Measurements from ENCODE around the gene CNTNAP2.

CNTNAP2 gene

DNA sequence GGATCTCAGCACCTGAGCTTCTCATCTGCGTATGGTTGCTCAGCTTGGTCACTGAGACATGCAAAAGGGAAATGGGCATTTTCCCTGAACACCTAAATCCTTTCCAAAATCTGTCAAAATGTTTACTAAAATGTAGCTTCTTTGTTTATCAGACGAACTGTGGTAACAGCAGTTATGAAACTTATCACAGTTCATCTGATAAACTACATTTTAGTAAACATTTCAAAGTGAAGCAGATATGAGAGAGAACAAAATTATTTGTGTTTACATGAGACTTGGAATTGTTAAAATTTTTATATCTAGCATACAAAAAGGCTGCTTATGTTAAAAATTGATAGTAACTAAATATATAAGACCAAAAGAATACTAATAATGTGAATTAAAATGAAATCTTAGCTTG is 1900.5 kb downstream of the CNTNAP2 start:
- CTCF ChIA-PET: no interaction called here
- Mint-ChIP-seq H3K4me1 (no peaks in the 10 kb centered on the region), H3K36me3 (no peaks in the 10 kb centered on the region), H3K9me3 (no peaks in the 10 kb centered on the region), H3K27me3 (no peaks in the 10 kb centered on the region), H3K4me3 (no peak overlapping the region), H3K27ac (no peak overlapping the region)
- DNase-seq: no peak

DNA sequence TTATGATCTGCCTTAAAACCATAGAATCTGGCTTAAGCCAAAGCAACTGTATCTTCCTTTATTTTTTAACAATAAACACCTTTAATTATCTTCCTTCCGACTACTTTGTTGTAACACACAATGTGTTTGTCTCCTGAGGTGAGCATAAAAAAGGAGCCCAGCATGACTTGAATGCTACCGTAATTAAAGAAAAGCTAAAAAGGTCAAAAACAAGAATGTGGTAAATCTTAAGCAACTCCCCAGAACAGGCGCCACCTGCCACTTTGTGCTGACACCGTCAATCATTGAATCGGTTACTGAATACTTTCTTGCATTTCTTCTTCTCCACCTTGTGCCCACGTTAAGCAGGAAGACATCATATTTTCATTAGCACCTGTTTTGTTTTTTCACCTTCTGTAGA is 1904.1 kb downstream of the CNTNAP2 start:
- H3K27me3 Mint-ChIP-seq: no peaks in the 10 kb centered on the region
- no peak overlapping the region for H3K4me3 Mint-ChIP-seq
- no peaks in the 10 kb centered on the region for H3K9me3 Mint-ChIP-seq
- CTCF ChIA-PET: interaction anchor here (0.6 kb wide), 1 partner anchor 115 kb away, joined by 3 read pairs; no protein-coding TSS in a partner anchor
- H3K36me3 Mint-ChIP-seq: no peaks in the 10 kb centered on the region
- H3K27ac Mint-ChIP-seq: no peak overlapping the region
- no peaks in the 10 kb centered on the region for H3K4me1 Mint-ChIP-seq
- DNase-seq: no peak

GRCh38 chr7:148021507-148022045 is 1905.0 kb downstream of the CNTNAP2 start:
- CTCF ChIA-PET: interaction anchor here (0.6 kb wide), 1 partner anchor 116 kb away, joined by 3 read pairs; no protein-coding TSS in a partner anchor

DNA sequence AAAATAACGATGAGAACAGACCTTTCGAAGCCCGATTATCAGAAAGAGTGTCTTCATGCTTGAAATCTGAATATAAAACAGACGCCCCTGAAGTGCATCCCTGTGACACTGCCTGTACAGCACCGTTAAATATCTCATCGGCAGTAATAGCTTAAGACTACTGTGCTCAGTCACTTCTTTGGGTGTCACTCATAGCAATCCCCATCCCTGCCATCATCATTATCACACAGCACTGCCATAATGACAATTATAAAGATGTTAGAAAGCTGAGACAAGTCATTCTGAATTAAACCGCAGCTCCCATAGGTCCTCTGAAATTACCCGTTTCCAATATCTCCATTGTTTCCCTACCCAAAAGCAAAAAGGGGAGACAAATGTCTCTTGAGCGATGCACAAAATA is 1906.2 kb downstream of the CNTNAP2 start:
- no peak overlapping the region for H3K27ac Mint-ChIP-seq

More at GRCh38 chr7:148021507-148022045, 1905.0 kb downstream of the CNTNAP2 start:
- Mint-ChIP-seq H3K27ac (no peak overlapping the region), H3K27me3 (no peaks in the 10 kb centered on the region), H3K4me1 (no peaks in the 10 kb centered on the region), H3K36me3 (no peaks in the 10 kb centered on the region), H3K9me3 (no peaks in the 10 kb centered on the region), H3K4me3 (no peak overlapping the region)
- no peak for DNase-seq

DNA sequence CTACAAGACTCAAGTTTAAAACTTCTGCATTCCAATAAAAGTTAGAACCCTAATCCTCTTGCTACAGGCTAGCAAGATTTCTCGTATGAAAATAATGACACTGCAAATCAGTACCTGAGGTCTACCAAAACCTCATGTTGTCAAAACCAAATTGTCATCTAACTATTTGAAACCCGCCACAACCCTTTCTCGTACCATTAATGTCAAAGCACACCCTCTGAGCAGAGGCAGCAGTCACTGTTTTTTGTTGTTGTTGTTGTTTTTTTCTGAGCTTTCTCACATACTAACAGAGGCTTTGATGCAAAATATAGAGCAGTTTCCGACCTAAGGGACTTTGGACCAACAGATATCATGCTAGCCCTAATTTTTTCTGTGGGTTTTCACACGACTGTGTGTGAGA is 1910.1 kb downstream of the CNTNAP2 start:
- no peaks in the 10 kb centered on the region for H3K36me3 Mint-ChIP-seq
- CTCF ChIA-PET: no interaction called here
- no peak for DNase-seq
- no peaks in the 10 kb centered on the region for H3K9me3 Mint-ChIP-seq
- H3K4me1 Mint-ChIP-seq: no peaks in the 10 kb centered on the region
- no peaks in the 10 kb centered on the region for H3K27me3 Mint-ChIP-seq
- no peak overlapping the region for H3K4me3 Mint-ChIP-seq
- H3K27ac Mint-ChIP-seq: no peak overlapping the region

More for the DNA sequence above, 1906.2 kb downstream of the CNTNAP2 start:
- no peak for DNase-seq
- Mint-ChIP-seq H3K27me3 (no peaks in the 10 kb centered on the region), H3K4me1 (no peaks in the 10 kb centered on the region), H3K9me3 (no peaks in the 10 kb centered on the region), H3K4me3 (no peak overlapping the region), H3K36me3 (no peaks in the 10 kb centered on the region)
- CTCF ChIA-PET: no interaction called here

DNA sequence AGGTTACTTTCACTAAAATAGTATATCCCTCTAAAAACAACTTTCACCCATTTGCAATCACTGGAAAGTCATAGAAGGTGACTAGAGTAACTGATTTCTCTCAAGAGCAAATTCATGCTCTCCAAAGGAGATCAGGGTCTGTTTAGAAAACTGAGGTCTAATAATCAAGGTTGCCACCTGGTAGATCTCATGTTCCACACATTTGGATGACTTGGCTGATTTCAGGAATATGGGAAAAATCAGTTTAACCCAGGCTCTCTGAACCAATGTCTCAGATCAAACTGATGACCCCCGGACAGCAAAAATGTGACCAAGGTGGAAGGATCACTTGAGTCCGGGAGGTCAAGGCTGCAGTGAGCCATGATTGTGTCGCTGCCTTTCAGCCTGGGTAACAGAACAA is 1911.6 kb downstream of the CNTNAP2 start:
- no peak for DNase-seq
- H3K9me3 Mint-ChIP-seq: no peaks in the 10 kb centered on the region
- H3K27me3 Mint-ChIP-seq: no peaks in the 10 kb centered on the region
- no peak overlapping the region for H3K4me3 Mint-ChIP-seq
- CTCF ChIA-PET: no interaction called here
- H3K4me1 Mint-ChIP-seq: no peaks in the 10 kb centered on the region
- H3K27ac Mint-ChIP-seq: no peak overlapping the region
- no peaks in the 10 kb centered on the region for H3K36me3 Mint-ChIP-seq

- CTCF ChIA-PET: no interaction called here
- H3K4me1 Mint-ChIP-seq: no peaks in the 10 kb centered on the region
- no peaks in the 10 kb centered on the region for H3K36me3 Mint-ChIP-seq
- DNase-seq: no peak
- no peak overlapping the region for H3K4me3 Mint-ChIP-seq
- H3K27me3 Mint-ChIP-seq: no peaks in the 10 kb centered on the region
- no peak overlapping the region for H3K27ac Mint-ChIP-seq
- no peaks in the 10 kb centered on the region for H3K9me3 Mint-ChIP-seq
These were observed 1914.4 kb downstream of the CNTNAP2 start for GRCh38 chr7:148031019-148031418.

DNA sequence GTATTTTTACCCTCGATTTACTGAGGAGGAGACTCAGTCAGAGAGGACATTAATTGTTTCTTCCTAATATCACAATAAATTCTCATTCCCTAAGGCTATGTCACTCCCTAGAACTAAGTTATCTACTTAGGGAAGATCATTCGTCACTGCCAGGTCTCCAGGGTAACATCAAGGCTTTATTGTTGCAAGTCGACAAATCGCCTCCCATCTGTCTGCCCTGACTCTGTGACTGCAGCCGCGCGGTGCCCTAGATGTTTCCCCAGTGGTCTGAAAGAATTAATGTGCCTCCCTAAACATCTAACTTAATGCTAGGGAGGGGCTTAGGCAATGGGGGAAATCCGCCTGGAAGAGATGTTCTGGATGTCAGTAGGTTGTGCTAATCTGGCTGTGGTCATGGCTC is 1915.2 kb downstream of the CNTNAP2 start:
- Mint-ChIP-seq H3K4me3 (no peak overlapping the region), H3K36me3 (no peaks in the 10 kb centered on the region), H3K27me3 (no peaks in the 10 kb centered on the region), H3K4me1 (no peaks in the 10 kb centered on the region), H3K27ac (no peak overlapping the region), H3K9me3 (no peaks in the 10 kb centered on the region)
- DNase-seq: no peak
- CTCF ChIA-PET: no interaction called here

DNA sequence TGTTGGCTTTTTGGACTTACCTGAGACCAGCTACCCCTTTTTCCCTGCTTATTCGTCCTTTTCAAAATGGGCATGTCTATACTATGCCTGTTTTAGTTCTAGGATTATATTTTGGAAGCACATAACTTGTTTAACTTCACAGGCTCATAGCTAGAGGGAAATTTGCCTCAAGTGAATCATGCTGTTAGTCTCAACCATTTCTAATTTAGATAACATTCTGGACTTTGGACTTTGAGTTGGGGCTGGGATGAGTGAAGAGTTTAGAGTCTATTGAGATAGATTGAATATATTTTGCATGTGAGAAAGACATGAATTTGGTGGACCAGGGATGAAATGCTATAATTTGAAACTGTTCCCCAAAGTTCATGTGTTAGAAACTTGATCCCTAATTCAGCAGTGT is 1919.3 kb downstream of the CNTNAP2 start:
- CTCF ChIA-PET: no interaction called here
- no peaks in the 10 kb centered on the region for H3K4me1 Mint-ChIP-seq
- H3K4me3 Mint-ChIP-seq: no peak overlapping the region
- no peak for DNase-seq
- no peaks in the 10 kb centered on the region for H3K9me3 Mint-ChIP-seq
- no peak overlapping the region for H3K27ac Mint-ChIP-seq
- no peaks in the 10 kb centered on the region for H3K27me3 Mint-ChIP-seq
- no peaks in the 10 kb centered on the region for H3K36me3 Mint-ChIP-seq

DNA sequence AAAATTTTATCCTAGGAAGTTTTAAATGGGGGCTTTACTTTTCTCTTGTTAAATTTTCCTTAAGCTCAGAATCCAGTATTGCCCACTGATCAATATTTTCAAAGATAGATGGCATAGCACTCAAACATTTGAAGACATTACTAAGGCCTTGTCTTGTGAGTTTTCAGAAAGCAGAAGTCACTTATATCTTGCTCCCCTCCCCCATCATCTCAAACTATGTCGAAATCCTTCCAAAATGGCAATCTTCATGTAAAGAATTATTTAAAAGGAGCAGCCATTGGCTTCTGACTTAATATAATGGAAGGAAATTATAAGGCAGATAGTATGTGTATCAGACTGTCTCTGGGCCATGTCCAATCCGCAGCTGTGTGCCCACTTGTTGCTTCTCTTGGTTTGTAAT is 1920.4 kb downstream of the CNTNAP2 start:
- H3K27me3 Mint-ChIP-seq: no peaks in the 10 kb centered on the region
- DNase-seq: no peak
- H3K9me3 Mint-ChIP-seq: no peaks in the 10 kb centered on the region
- no peak overlapping the region for H3K4me3 Mint-ChIP-seq
- CTCF ChIA-PET: no interaction called here
- H3K36me3 Mint-ChIP-seq: no peaks in the 10 kb centered on the region
- no peaks in the 10 kb centered on the region for H3K4me1 Mint-ChIP-seq
- no peak overlapping the region for H3K27ac Mint-ChIP-seq

DNA sequence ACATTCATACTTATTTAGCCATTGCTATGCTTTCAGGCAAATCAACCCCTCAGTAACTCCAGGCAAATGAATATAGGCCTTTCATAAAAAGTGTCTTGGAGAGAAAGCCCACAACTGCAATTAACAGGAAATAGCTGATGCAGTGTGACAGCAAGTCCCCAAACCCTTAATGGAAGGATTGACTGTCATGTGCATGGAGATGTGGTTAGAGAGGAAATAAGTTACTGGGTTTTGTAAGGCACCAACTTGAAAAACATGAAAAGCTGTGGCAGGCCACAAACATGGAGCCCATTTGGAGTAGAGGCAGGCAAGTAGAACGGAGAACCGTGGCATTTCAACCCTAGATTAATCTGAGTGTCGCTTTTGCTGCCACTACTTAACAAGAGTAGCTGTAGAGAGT is 1924.6 kb downstream of the CNTNAP2 start:
- Mint-ChIP-seq H3K27ac (no peak overlapping the region), H3K4me3 (no peak overlapping the region), H3K4me1 (no peaks in the 10 kb centered on the region), H3K27me3 (no peaks in the 10 kb centered on the region), H3K36me3 (no peaks in the 10 kb centered on the region), H3K9me3 (no peaks in the 10 kb centered on the region)
- CTCF ChIA-PET: no interaction called here
- DNase-seq: no peak

DNA sequence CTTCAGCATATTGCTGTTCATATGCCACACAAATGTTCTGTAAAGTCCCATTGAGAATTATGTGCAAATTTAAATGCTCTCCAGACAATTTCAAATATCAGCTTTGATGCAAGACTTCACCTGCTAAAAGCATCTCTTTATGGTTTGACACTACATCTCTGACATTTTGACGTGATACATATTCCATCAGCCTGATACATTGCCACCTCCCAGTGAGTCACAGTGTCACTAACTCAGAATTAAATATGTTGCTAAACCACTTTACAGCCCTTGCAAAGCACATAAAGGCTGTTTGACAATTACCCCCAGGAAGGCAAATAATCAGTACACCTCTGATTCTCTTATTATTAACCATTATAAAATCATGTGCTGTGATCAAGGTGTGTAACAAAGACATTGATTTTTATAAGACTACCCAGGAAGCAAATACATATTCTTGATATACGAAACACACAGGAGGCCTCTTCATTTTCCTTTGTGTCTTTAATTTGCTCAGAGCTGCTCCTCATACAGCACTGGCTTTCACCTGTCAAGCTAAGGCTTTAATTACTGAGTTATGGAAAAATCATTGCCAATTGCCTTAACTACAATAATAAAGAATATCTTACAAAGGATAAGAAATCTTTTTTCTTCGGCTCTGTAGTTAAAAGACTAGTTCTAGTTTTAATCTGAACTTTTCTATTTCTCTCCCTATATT is 1926.5 kb downstream of the CNTNAP2 start:
- no peaks in the 10 kb centered on the region for H3K27me3 Mint-ChIP-seq
- no peaks in the 10 kb centered on the region for H3K9me3 Mint-ChIP-seq
- no peak overlapping the region for H3K4me3 Mint-ChIP-seq
- no peaks in the 10 kb centered on the region for H3K4me1 Mint-ChIP-seq
- no peak overlapping the region for H3K27ac Mint-ChIP-seq
- DNase-seq: no peak
- CTCF ChIA-PET: no interaction called here
- no peaks in the 10 kb centered on the region for H3K36me3 Mint-ChIP-seq

GRCh38 chr7:148044173-148044572 is 1927.6 kb downstream of the CNTNAP2 start:
- Mint-ChIP-seq H3K27me3 (no peaks in the 10 kb centered on the region), H3K9me3 (no peaks in the 10 kb centered on the region), H3K4me3 (no peak overlapping the region), H3K4me1 (no peaks in the 10 kb centered on the region), H3K27ac (no peak overlapping the region), H3K36me3 (no peaks in the 10 kb centered on the region)
- CTCF ChIA-PET: interaction anchor here (0.7 kb wide), 1 partner anchor 95 kb away, joined by 3 read pairs; no protein-coding TSS in a partner anchor
- DNase-seq: no peak

DNA sequence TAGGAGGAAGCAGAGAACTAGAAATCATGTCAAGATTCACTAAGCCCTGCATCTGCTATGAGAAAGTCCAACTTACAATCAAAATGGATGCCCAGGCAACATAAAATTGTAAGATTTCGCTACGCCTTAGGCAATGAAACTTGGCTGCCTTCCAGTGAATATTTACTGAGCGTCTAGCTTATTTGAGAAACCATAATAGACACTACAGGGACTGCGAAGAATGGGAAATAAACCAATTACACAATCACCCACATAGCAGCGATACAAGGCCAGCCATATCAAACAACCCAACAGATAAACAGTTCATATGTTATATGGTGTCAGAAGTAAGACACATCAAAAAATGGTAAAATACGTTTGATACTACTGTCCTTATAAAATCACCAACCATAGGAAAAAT is 1928.9 kb downstream of the CNTNAP2 start:
- no peaks in the 10 kb centered on the region for H3K27me3 Mint-ChIP-seq

DNA sequence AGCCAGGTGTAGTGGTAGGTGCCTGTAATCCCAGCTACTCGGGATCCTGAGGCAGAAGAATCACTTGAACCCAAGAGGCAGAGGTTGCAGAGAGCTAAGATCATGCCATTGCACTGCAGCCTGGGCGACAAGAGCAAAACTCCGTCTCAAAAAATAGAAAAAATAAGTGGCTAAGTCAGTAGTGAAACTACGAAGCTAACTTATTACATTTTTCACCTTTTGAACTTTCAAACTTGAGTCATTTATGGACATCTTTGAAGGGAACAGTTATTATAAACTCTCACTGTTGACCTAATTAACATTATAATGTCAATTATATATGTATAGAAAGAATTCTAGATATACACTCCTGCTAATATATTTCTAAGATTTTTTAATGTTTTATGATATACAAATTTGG is 1932.5 kb downstream of the CNTNAP2 start:
- Mint-ChIP-seq H3K9me3 (no peaks in the 10 kb centered on the region), H3K36me3 (no peaks in the 10 kb centered on the region), H3K4me1 (no peaks in the 10 kb centered on the region), H3K27me3 (no peaks in the 10 kb centered on the region), H3K4me3 (no peak overlapping the region), H3K27ac (no peak overlapping the region)
- CTCF ChIA-PET: no interaction called here
- DNase-seq: no peak

More for the DNA sequence above, 1928.9 kb downstream of the CNTNAP2 start:
- Mint-ChIP-seq H3K4me3 (no peak overlapping the region), H3K27ac (no peak overlapping the region), H3K9me3 (no peaks in the 10 kb centered on the region), H3K4me1 (no peaks in the 10 kb centered on the region), H3K36me3 (no peaks in the 10 kb centered on the region)
- CTCF ChIA-PET: no interaction called here
- no peak for DNase-seq
